Fibroblast of villous mesenchyme (primary cell): Measurements from ENCODE around the gene ANKS1A. TPM values are rescaled to one million over a fixed set of nuclear protein-coding genes. Genes with fewer than 3 reads are reported as not detected.

ENCODE experiments used
- DNase-seq: peaks from one replicate; pipeline ENCODE4 v3.0.0-alpha.2; 2010; ENCODE audit warnings: low read depth
- H3K4me3 ChIP-seq: 2 replicates; pipeline ENCODE4 v1.5.1; 2011; ENCODE audit warnings: low read depth, mild to moderate bottlenecking, low read length
- total RNA-seq: library from RNA; depleted of rRNA; stranded (reverse); fragments of >200 nt; gene quantifications from 2 replicates; pipeline ENCODE4 v1.2.3, GENCODE V29; 2012
- TF ChIP-seq, protein P1 (sequence below): IDR thresholded peaks from 2 replicates; pipeline ENCODE4 v1.5.1; 2012; ENCODE audit warnings: low read depth, mild to moderate bottlenecking, low read length; ENCODE audit not compliant: insufficient read depth

The ANKS1A gene
- total RNA-seq, 1 donor: 12.5 TPM

DNA sequence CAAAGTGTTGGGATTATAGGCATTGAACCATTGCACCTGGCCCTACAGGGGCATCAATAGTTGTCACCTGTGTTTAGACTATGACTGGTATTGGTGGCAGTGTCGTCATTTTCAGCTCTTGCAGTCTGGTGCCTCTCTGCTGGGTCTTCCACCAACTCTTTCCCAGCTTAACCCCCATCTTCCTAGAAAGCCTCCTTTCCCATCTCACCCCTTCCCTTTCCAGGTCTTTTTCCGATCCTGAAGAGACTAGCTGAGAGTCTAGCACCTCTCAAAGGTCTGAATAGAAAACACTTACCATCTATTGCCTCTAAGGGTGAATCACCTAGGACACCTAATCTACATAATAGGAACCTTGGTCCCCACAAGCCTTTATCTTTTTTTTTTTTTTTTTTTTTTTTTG lies 181.1 kb downstream of the ANKS1A start:
- no peak overlapping the region for H3K4me3 ChIP-seq
- DNase-seq: no peak
- TF ChIP-seq, protein P1, sequence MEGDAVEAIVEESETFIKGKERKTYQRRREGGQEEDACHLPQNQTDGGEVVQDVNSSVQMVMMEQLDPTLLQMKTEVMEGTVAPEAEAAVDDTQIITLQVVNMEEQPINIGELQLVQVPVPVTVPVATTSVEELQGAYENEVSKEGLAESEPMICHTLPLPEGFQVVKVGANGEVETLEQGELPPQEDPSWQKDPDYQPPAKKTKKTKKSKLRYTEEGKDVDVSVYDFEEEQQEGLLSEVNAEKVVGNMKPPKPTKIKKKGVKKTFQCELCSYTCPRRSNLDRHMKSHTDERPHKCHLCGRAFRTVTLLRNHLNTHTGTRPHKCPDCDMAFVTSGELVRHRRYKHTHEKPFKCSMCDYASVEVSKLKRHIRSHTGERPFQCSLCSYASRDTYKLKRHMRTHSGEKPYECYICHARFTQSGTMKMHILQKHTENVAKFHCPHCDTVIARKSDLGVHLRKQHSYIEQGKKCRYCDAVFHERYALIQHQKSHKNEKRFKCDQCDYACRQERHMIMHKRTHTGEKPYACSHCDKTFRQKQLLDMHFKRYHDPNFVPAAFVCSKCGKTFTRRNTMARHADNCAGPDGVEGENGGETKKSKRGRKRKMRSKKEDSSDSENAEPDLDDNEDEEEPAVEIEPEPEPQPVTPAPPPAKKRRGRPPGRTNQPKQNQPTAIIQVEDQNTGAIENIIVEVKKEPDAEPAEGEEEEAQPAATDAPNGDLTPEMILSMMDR: no peak

DNA sequence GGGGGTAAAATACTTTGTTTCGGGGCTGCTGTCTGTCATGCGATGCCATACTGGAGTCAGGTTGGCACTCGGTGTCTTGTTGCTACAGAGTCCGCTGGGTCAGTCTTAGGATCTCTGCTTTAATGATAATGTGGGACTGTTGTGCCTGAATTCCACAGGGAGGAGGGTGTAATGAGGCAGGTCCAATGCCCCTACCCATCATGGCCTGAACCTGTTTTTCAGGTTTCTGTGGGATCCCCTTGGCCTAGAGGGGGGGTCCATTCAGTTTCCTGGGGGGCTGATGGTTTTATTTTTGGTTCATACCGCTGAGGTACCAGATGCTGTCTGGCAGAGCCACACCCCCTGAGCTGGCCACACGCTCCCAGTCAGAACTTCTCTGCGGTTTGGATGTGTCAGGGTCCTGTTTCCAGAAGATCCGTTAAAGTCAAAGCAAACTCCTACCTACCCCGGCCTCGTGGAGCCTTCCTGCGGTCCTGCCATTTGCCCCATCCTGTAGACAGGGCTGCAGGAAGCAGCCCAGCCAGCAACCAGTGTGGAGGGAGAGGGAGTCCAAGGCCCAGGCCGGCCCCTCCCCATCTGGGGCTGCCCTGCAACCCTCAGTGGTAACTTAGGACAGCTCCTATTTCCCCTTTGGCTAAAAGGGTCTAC lies 182.4 kb downstream of the ANKS1A start:
- DNase-seq: no peak
- H3K4me3 ChIP-seq: no peak overlapping the region
- TF ChIP-seq, protein P1: no peak

DNA sequence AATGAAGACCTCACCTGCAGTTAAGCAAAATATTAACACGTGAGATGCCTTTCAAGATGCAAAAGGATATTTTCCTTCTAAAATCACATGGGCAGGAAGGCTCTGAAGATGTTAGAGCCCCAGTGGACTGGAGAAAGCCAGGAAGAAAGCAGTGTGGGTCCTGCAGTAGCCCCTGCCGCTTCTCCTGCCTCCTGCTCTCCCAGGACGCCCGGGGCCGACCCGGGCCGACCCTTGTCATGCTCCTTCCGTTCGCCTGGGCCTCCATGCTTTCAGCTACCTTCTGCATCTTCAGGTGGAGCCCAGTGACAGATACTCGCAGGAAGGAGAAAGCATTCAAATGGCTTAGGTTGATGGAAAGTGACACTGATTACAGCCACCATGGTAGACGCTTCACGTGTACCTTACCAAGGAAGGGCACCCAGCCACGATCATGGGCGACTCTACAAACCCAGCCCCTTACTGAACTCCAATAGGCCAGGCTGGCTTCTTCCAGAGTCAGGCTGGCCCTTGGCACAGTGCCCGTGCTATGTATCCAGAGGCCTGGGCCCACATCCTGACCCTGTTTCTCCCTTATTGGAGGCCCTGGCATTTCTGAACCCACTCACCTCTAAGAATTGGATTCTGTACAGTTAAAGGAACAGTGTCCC lies 183.1 kb downstream of the ANKS1A start:
- no peak overlapping the region for H3K4me3 ChIP-seq
- TF ChIP-seq, protein P1: no peak
- no peak for DNase-seq

DNA sequence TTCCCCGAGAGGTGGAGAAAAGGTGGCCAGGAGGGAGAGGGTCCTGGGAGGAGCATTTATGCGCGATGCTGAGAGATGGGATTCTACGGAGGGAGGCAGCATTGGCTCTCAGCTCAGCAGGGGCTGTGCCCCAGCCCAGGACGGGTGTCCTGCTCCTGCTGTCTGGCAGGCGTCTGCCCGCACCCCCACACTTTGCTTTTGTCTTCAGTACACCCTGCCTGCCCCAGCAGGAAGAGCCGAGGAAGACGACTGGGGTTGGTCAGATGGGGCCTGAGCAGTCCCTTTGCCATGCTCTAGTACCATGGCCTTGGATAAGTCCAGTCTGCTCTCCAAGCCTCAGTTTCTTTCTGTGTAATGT lies 183.6 kb downstream of the ANKS1A start:
- H3K4me3 ChIP-seq: no peak overlapping the region
- no peak for DNase-seq
- TF ChIP-seq, protein P1: no peak

DNA sequence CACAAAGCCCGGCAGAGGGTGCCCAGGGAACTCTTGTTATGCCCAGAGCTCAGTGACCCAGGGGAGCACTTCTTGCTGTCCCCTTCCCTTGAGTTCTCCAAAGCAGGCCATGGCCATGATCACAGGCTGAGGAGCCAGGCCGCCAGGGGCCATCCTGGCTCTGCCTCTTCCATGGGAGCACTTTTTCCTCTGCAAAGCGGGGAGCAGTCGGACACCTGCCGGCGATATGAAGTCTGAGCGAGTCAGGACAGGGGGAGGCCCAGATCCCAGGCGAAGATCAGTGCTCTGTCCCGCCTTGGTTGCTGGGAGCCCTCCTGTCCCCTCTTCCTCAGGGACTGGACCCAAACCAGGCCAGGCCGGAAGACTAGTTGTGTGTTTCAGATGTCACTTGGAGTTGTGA lies 184.2 kb downstream of the ANKS1A start:
- TF ChIP-seq, protein P1: no peak
- H3K4me3 ChIP-seq: no peak overlapping the region
- no peak for DNase-seq

DNA sequence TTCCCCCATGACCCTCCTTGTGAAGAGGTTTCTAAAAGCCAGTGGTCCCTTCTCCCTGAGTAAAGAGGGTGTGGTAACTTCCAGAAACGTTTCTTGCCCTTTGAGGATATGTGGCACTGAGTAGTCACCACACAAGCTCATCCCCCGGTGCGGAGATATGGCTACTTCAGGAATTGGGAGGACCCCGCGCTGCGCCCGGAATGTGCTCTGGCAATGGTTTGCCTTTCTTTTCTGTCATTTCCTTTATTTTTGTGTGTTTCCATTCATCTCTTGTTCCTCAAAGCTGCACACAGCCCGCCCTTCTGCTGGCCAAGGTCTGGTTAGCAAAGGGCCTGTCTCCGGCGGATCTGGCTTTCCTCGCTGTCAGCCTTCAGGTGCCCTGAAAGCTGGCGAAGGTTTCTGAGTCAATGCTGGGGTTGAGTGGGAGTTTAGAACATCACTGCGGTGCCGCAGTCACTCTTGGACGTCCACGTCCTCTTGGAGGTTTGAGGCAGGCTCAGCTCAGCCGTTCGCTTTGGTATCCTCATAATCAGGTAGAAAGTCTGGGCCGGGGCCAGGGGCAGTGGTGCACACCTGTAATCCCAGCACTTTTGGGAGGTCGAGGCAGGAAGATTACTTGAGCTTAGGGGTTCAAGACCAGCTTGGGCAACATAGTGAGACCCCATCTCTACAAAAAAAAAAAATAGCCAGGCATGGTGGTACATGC lies 184.9 kb downstream of the ANKS1A start:
- DNase-seq: no peak
- H3K4me3 ChIP-seq: no peak overlapping the region
- TF ChIP-seq, protein P1: no peak
